ENCODE data around the gene TICAM2. TPM values are rescaled to one million over a fixed set of nuclear protein-coding genes. Genes with fewer than 3 reads are reported as not detected.

The TICAM2 gene
- polyA plus RNA-seq, 1 donor (not counting 4 experiments of a cell fraction or from before 2014, with no cell fraction given), result not detected

- no peak overlapping the region for H3K9ac ChIP-seq (ENCODE audit: control insufficient read depth, extremely low read depth, insufficient read depth, low read length)
- no peak overlapping the region for H3K4me2 ChIP-seq (ENCODE audit: control insufficient read depth, extremely low read depth, insufficient read depth, low read depth, low read length)
- H3K4me1 ChIP-seq (ENCODE audit: control insufficient read depth, extremely low read depth, insufficient read depth, low read length), result peaks cover 16% of the 10 kb centered on the region
- dilution Hi-C loops (cut with MboI; ENCODE audit: extremely low pct_ligation_motif_present, low sequenced_read_pairs), result no loop called here
- no peaks in the 10 kb centered on the region for H3K79me2 ChIP-seq (ENCODE audit: control insufficient read depth, insufficient read depth, low read length)
- no peak for TF ChIP-seq CTCF (optimal IDR thresholded peaks at IDR 0.05 in 1 of 3, IDR thresholded peaks at IDR 0.05 in 1 of 3, conservative IDR thresholded peaks at IDR 0.05 in 1 of 3; ENCODE audit: extremely low read depth in 1 of 3, insufficient read depth in 2 of 3, low read length in 3 of 3)
- TF ChIP-seq EZH2 (IDR thresholded peaks at IDR 0.05; ENCODE audit: low read length), result no peak
- no peaks in the 10 kb centered on the region for H3K36me3 ChIP-seq (ENCODE audit: control insufficient read depth in 2 of 2, extremely low read depth in 1 of 2, insufficient read depth in 2 of 2, low read length in 2 of 2)
- DNase-seq (ENCODE audit: low read depth, low spot score) (no peak), FAIRE-seq (no peak)
- no peaks in the 10 kb centered on the region for H4K20me1 ChIP-seq (ENCODE audit: control insufficient read depth, extremely low read depth, insufficient read depth, low read length)
- no peaks in the 10 kb centered on the region for H3K9me3 ChIP-seq (ENCODE audit: control insufficient read depth, low read depth, low read length)
- H3K27me3 ChIP-seq (ENCODE audit: control insufficient read depth, extremely low read depth, insufficient read depth, low read length), result no peaks in the 10 kb centered on the region
- H2AFZ ChIP-seq (ENCODE audit: control insufficient read depth, low read length), result no peak overlapping the region
- H3K9me1 ChIP-seq (ENCODE audit: control insufficient read depth, extremely low read depth, insufficient read depth, low read length), result no peaks in the 10 kb centered on the region
- no peak overlapping the region for H3K4me3 ChIP-seq (ENCODE audit: control insufficient read depth in 2 of 3, extremely low read depth in 1 of 3, insufficient read depth in 2 of 3, low read depth in 1 of 3, low read length in 3 of 3)
- H3K27ac ChIP-seq (ENCODE audit: control insufficient read depth, insufficient read depth, low read length), result no peak overlapping the region
Measured at GRCh38 chr5:115588640-115589039, 13.6 kb downstream of the TICAM2 start.

- TF ChIP-seq EZH2 (IDR thresholded peaks at IDR 0.05; ENCODE audit: low read length), result no peak
- TF ChIP-seq CTCF (optimal IDR thresholded peaks at IDR 0.05 in 1 of 3, IDR thresholded peaks at IDR 0.05 in 1 of 3, conservative IDR thresholded peaks at IDR 0.05 in 1 of 3; ENCODE audit: extremely low read depth in 1 of 3, insufficient read depth in 2 of 3, low read length in 3 of 3), result peak; percentile 3 to 29 (median 10)
- H3K79me2 ChIP-seq (ENCODE audit: control insufficient read depth, insufficient read depth, low read length), result no peaks in the 10 kb centered on the region
- H3K9me1 ChIP-seq (ENCODE audit: control insufficient read depth, extremely low read depth, insufficient read depth, low read length), result no peaks in the 10 kb centered on the region
- peaks cover 18% of the 10 kb centered on the region for H3K4me1 ChIP-seq (ENCODE audit: control insufficient read depth, extremely low read depth, insufficient read depth, low read length)
- no peak overlapping the region for H2AFZ ChIP-seq (ENCODE audit: control insufficient read depth, low read length)
- H3K27me3 ChIP-seq (ENCODE audit: control insufficient read depth, extremely low read depth, insufficient read depth, low read length), result no peaks in the 10 kb centered on the region
- no peak overlapping the region for H3K9ac ChIP-seq (ENCODE audit: control insufficient read depth, extremely low read depth, insufficient read depth, low read length)
- H3K36me3 ChIP-seq (ENCODE audit: control insufficient read depth in 2 of 2, extremely low read depth in 1 of 2, insufficient read depth in 2 of 2, low read length in 2 of 2), result no peaks in the 10 kb centered on the region
- no peaks in the 10 kb centered on the region for H3K9me3 ChIP-seq (ENCODE audit: control insufficient read depth, low read depth, low read length)
- H4K20me1 ChIP-seq (ENCODE audit: control insufficient read depth, extremely low read depth, insufficient read depth, low read length), result no peaks in the 10 kb centered on the region
- no peak for DNase-seq (ENCODE audit: low read depth, low spot score)
- no peak overlapping the region for H3K4me3 ChIP-seq (ENCODE audit: control insufficient read depth in 2 of 3, extremely low read depth in 1 of 3, insufficient read depth in 2 of 3, low read depth in 1 of 3, low read length in 3 of 3)
- FAIRE-seq, result no peak
- no peak overlapping the region for H3K27ac ChIP-seq (ENCODE audit: control insufficient read depth, insufficient read depth, low read length)
- dilution Hi-C loops (cut with MboI; ENCODE audit: extremely low pct_ligation_motif_present, low sequenced_read_pairs), result no loop called here
- H3K4me2 ChIP-seq (ENCODE audit: control insufficient read depth, extremely low read depth, insufficient read depth, low read depth, low read length), result no peak overlapping the region
Measured at GRCh38 chr5:115586525-115587146, 15.6 kb downstream of the TICAM2 start.

Data from keratinocyte (primary cell).